H1 (cell line): ENCODE results near the gene ART5. TPM values are rescaled to one million over a fixed set of nuclear protein-coding genes. Genes with fewer than 3 reads are reported as not detected.

Experiments
- CTCF ChIA-PET: fragments of 300-600 bp; sonication (Branson Sonifier 250); formaldehyde crosslinking; loops from one replicate; lab custom pipeline; 2021; ENCODE audit not compliant: partially characterized antibody; lab: Charles Lee
- POLR2A ChIA-PET: fragments of 300-600 bp; sonication (Branson Sonifier 250); formaldehyde crosslinking; loops from one replicate; lab custom pipeline; 2021; ENCODE audit warnings: inconsistent platforms; ENCODE audit not compliant: partially characterized antibody; lab: Charles Lee
- DNase-seq, 2 experiments: peaks; one replicate each; pipeline versions ENCODE4 v3.0.0 to v3.0.0-alpha.2; 2010 to 2022; ENCODE audit warnings: low spot score in 2 of 2, low read depth in 1 of 2, mixed read lengths in 1 of 2
- FAIRE-seq: peaks from 2 replicates; lab custom pipeline; 2011; peaks lifted over from hg19 to GRCh38; lab: Jason Lieb, UNC
- H2AFZ ChIP-seq: 2 replicates; pipeline ENCODE4 v1.8.1; 2012; ENCODE audit warnings: low read length, inconsistent platforms
- H2AK5ac ChIP-seq: 2 replicates; pipeline ENCODE4 v1.6.1; 2013; ENCODE audit warnings: low read depth, low read length
- H2BK120ac ChIP-seq: replicated peaks from 2 replicates; pipeline ENCODE3; 2013; ENCODE audit warnings: low read depth, low read length, inconsistent platforms
- H2BK12ac ChIP-seq: 2 replicates; pipeline ENCODE4 v1.6.1; 2013; ENCODE audit warnings: low read depth, low read length
- H2BK15ac ChIP-seq: 2 replicates; pipeline ENCODE4 v1.6.1; 2013; ENCODE audit warnings: low read length
- H2BK20ac ChIP-seq: 2 replicates; pipeline ENCODE4 v1.6.1; 2013; ENCODE audit warnings: low read length
- H2BK5ac ChIP-seq: 2 replicates; pipeline ENCODE4 v1.6.1; 2013; ENCODE audit warnings: low read depth, low read length
- H3K14ac ChIP-seq: 2 replicates; pipeline ENCODE4 v1.6.1; 2013; ENCODE audit warnings: inconsistent platforms; ENCODE audit not compliant: insufficient read length
- H3K18ac ChIP-seq: 2 replicates; pipeline ENCODE4 v1.6.1; 2013; ENCODE audit warnings: low read length; ENCODE audit errors: extremely low read depth
- H3K23ac ChIP-seq: 2 replicates; pipeline ENCODE4 v1.6.1; 2013; ENCODE audit warnings: inconsistent platforms; ENCODE audit not compliant: insufficient read length
- H3K23me2 ChIP-seq: 2 replicates; pipeline ENCODE4 v1.6.1; 2013; ENCODE audit warnings: low read depth, low read length
- H3K27ac ChIP-seq: 2 replicates; pipeline ENCODE4 v1.6.1; 2011; ENCODE audit warnings: low read depth, low read length, inconsistent platforms
- H3K27me3 ChIP-seq, 4 experiments: replicated peaks in 1 of 4; 1 replicate in 1 of 4; 2 replicates in 3 of 4; pipeline versions ENCODE4 v1.6.1 to v1.8.1; 2011 to 2013; ENCODE audit warnings: low read length in 3 of 4, mild to moderate bottlenecking in 3 of 4, inconsistent platforms in 2 of 4, mixed read lengths in 2 of 4, moderate library complexity in 1 of 4; ENCODE audit not compliant: control insufficient read depth in 3 of 4, insufficient read depth in 3 of 4; ENCODE audit errors: extremely low read depth in 1 of 4
- H3K36me3 ChIP-seq, 4 experiments: 2 replicates each; pipeline versions ENCODE4 v1.6.1 to v1.8.1; 2011 to 2013; ENCODE audit warnings: mild to moderate bottlenecking in 4 of 4, low read length in 3 of 4, moderate library complexity in 2 of 4, control low read depth in 1 of 4, inconsistent platforms in 1 of 4; ENCODE audit not compliant: insufficient read depth in 4 of 4, control insufficient read depth in 2 of 4
- H3K4ac ChIP-seq: replicated peaks from 2 replicates; pipeline ENCODE3; 2013; ENCODE audit warnings: low read length, low read depth, mixed read lengths, inconsistent platforms; ENCODE audit not compliant: insufficient read length
- H3K4me1 ChIP-seq, 4 experiments: replicated peaks in 1 of 4; 1 replicate in 1 of 4; 2 replicates in 3 of 4; pipeline versions ENCODE4 v1.6.1 to v1.8.1; 2011 to 2013; ENCODE audit warnings: low read length in 3 of 4, inconsistent platforms in 2 of 4, mixed read lengths in 1 of 4; ENCODE audit not compliant: insufficient read depth in 4 of 4, control insufficient read depth in 3 of 4
- H3K4me2 ChIP-seq, 2 experiments: 2 replicates each; pipeline versions ENCODE4 v1.6.1 to v1.8.1; 2011 to 2013; ENCODE audit warnings: low read depth in 2 of 2, low read length in 2 of 2, control low read depth in 1 of 2, inconsistent platforms in 1 of 2, mild to moderate bottlenecking in 1 of 2; ENCODE audit not compliant: insufficient read depth in 1 of 2
- H3K4me3 ChIP-seq, 4 experiments: fragments of 200-600, 300-600 bp in 1 of 4; sonication (generic), shearing (Covaris generic), sonication (Bioruptor Twin) in 1 of 4; 2 replicates each; pipeline versions ENCODE4 v1.5.1 to v1.8.1; 2011 to 2016; ENCODE audit warnings: low read length in 4 of 4, low read depth in 3 of 4, control low read depth in 2 of 4, inconsistent platforms in 2 of 4, mild to moderate bottlenecking in 2 of 4, mixed read lengths in 1 of 4, moderate library complexity in 1 of 4; ENCODE audit not compliant: insufficient read depth in 2 of 4; ENCODE audit errors: extremely low read depth in 1 of 4
- H3K56ac ChIP-seq: replicated peaks from 2 replicates; pipeline ENCODE3; 2013; ENCODE audit warnings: low read depth, mild to moderate bottlenecking, mixed read lengths, low read length, inconsistent platforms; ENCODE audit not compliant: insufficient read length
- H3K79me1 ChIP-seq: 2 replicates; pipeline ENCODE4 v1.6.1; 2013; ENCODE audit warnings: low read depth, low read length, control low read depth
- H3K79me2 ChIP-seq, 2 experiments: 2 replicates each; pipeline versions ENCODE4 v1.6.1 to v1.8.1; 2012 to 2013; ENCODE audit warnings: low read length in 2 of 2, mild to moderate bottlenecking in 2 of 2, inconsistent platforms in 1 of 2; ENCODE audit not compliant: insufficient read depth in 2 of 2, control insufficient read depth in 1 of 2
- H3K9ac ChIP-seq, 4 experiments: replicated peaks in 1 of 4; 1 replicate in 1 of 4; 2 replicates in 3 of 4; pipeline versions ENCODE4 v1.6.1 to v1.8.1; 2011 to 2013; ENCODE audit warnings: low read depth in 3 of 4, low read length in 3 of 4, control low read depth in 2 of 4, mild to moderate bottlenecking in 2 of 4, moderate library complexity in 2 of 4, inconsistent platforms in 1 of 4; ENCODE audit errors: extremely low read depth in 1 of 4
- H3K9me3 ChIP-seq, 2 experiments: 2 replicates each; pipeline versions ENCODE4 v1.6.1 to v1.8.1; 2012 to 2013; ENCODE audit warnings: mild to moderate bottlenecking in 2 of 2, moderate library complexity in 2 of 2, control low read depth in 1 of 2, inconsistent platforms in 1 of 2, low read depth in 1 of 2, low read length in 1 of 2, mixed read lengths in 1 of 2; ENCODE audit not compliant: insufficient read depth in 2 of 2
- H4K20me1 ChIP-seq, 2 experiments: replicated peaks in 1 of 2; 2 replicates each; pipeline versions ENCODE3 to v1.8.1; 2011 to 2013; ENCODE audit warnings: inconsistent platforms in 2 of 2, low read length in 2 of 2, mild to moderate bottlenecking in 1 of 2; ENCODE audit not compliant: insufficient read depth in 2 of 2, control insufficient read depth in 1 of 2
- H4K5ac ChIP-seq: 2 replicates; pipeline ENCODE4 v1.6.1; 2013; ENCODE audit warnings: low read length, low read depth, mixed read lengths, inconsistent platforms; ENCODE audit not compliant: insufficient read length
- H4K8ac ChIP-seq: 2 replicates; pipeline ENCODE4 v1.8.0; 2013; ENCODE audit warnings: mild to moderate bottlenecking, moderate library complexity, low read length, inconsistent platforms; ENCODE audit not compliant: insufficient read depth; ENCODE audit errors: extremely low read depth
- H4K91ac ChIP-seq: replicated peaks from 2 replicates; pipeline ENCODE3; 2013; ENCODE audit warnings: low read length, mixed read lengths, inconsistent platforms; ENCODE audit not compliant: insufficient read length
- RBBP5 ChIP-seq: IDR thresholded peaks from 2 replicates; pipeline ENCODE4 v1.7.1; 2012; ENCODE audit warnings: low read depth, mild to moderate bottlenecking, inconsistent platforms, low read length, moderate library complexity, borderline replicate concordance
- WGBS, 2 experiments: shearing (Covaris generic) in 1 of 2; methylation state at CpG; one replicate each; pipeline versions ENCODE4 v1.1.6 to v1.1.7; 2013 to 2015; ENCODE audit warnings: low lambda C conversion rate in 2 of 2, mixed read lengths in 2 of 2, inconsistent platforms in 1 of 2, low coverage in 1 of 2, missing lambda C conversion rate in 1 of 2; ENCODE audit not compliant: insufficient replicate concordance in 2 of 2, insufficient coverage in 1 of 2, insufficient read length in 1 of 2; ENCODE audit errors: extremely low coverage in 1 of 2, missing lambda C conversion rate in 1 of 2; 5-methylcytosine and 5-hydroxymethylcytosine counted together
- polyA plus RNA-seq, 7 experiments: library from polyadenylated mRNA; depleted of rRNA in 3 of 7; stranded (reverse) in 5 of 7; unstranded in 2 of 7; fragments of >200 nt in 5 of 7; fragments of 200-250 nt in 2 of 7; gene quantifications; 1 replicate in 5 of 7; 2 replicates in 1 of 7; 4 replicates in 1 of 7; pipeline versions ENCODE4 v1.2.1 to v1.2.3, GENCODE V29; 2011 to 2013; ENCODE audit warnings: missing spikeins in 2 of 7, mixed read lengths in 2 of 7
- total RNA-seq: library from RNA; stranded (reverse); fragmentation: NEBNext Ultra II Directional; extraction: Animal tissue kit (Norgen Biotek cat#: 25700); gene quantifications from 2 replicates; pipeline ENCODE4 v1.2.1, GENCODE V29; 2021

ART5 gene
- total and polyA plus RNA-seq, 2 of the 8 experiments (the other 6 are each of a cell fraction or from before 2014, with no cell fraction given) = 6.0 to 7.5 TPM

DNA sequence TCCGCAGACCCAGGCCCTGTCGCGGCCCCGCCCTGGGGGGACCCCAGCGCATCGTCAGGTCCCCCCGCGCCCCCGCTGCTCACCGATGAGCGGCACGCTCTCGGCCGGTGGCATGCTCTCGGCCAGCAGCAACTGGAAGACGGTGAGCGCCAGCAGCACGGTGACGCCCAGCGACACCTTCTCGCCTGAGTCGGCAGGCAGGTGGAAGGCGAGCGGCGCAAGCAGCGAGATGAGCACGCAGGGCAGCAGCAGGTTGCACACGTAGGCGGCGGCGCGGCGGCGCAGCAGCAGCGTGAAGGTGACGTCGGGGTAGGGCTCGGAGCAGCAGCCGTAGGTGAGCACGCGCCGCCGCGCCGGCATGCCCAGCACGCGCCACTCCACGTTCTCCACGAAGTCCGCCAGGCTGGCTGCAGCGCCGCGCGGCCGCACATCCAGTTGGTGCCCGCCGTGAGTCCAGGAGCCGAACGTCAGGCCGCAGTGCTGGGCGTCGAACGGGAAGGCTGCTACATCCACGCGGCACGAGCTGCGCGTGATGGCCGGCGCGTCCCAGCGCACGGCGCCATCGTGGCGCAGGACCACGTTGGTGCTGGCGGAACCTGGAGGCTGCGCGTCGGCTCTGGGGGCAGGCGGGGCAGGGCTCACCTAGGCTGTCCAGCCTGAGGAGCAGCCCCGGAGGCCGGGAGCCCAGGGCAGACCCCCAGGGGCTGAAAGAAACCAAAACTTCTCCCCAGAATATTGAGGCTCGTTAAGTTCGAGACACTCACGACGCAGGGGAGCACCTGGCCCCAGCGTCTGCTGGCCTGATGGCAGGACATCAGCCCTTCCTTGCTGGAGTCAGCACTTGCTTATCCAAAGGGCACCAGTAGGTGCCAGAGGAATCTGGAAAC is 25.6 kb upstream of the ART5 start:
- H2BK5ac ChIP-seq = no peak overlapping the region
- no peak for FAIRE-seq
- H3K4ac ChIP-seq = no peak overlapping the region
- no peak for DNase-seq
- no peak overlapping the region for H3K4me2 ChIP-seq
- CTCF ChIA-PET = interaction anchor here (1.1 kb wide), 1 partner anchor 141 kb away, joined by 3 read pairs; the partner anchor contains the start of gene PGAP2
- H3K18ac ChIP-seq = no peak overlapping the region
- no peak overlapping the region for H2BK120ac ChIP-seq
- H3K36me3 ChIP-seq = peaks cover 2 to 10% (median 3%) of the 10 kb centered on the region in 4 experiments; a peak in 3 of 8 replicates
- TF ChIP-seq RBBP5 = no peak
- no peak overlapping the region for H4K5ac ChIP-seq
- H2BK12ac ChIP-seq = no peak overlapping the region
- no peak overlapping the region for H3K4me3 ChIP-seq
- H3K56ac ChIP-seq = no peak overlapping the region
- H3K27ac ChIP-seq = no peak overlapping the region
- POLR2A ChIA-PET = interaction anchor here (0.6 kb wide), 1 partner anchor 10 kb away, joined by 3 read pairs; no protein-coding TSS in a partner anchor
- H3K79me1 ChIP-seq = no peaks in the 10 kb centered on the region
- peaks cover 0 to 2% of the 10 kb centered on the region in 2 experiments for H4K20me1 ChIP-seq
- no peak overlapping the region for H2BK20ac ChIP-seq
- H3K9ac ChIP-seq = no peak overlapping the region
- H2AFZ ChIP-seq = no peak overlapping the region
- no peak overlapping the region for H3K14ac ChIP-seq
- H4K8ac ChIP-seq = no peak overlapping the region
- no peaks in the 10 kb centered on the region for H3K23me2 ChIP-seq
- no peak overlapping the region for H4K91ac ChIP-seq
- no peak overlapping the region for H2BK15ac ChIP-seq
- no peaks in the 10 kb centered on the region for H3K79me2 ChIP-seq
- H3K9me3 ChIP-seq = no peaks in the 10 kb centered on the region
- H2AK5ac ChIP-seq = no peak overlapping the region
- H3K23ac ChIP-seq = no peak overlapping the region
- no peaks in the 10 kb centered on the region for H3K4me1 ChIP-seq
- 95% methylated on average over 53 of the region's 89 CpGs; no CpG with 5 or more reads in 1 of the 2 experiments for WGBS, 2 experiments
- no peaks in the 10 kb centered on the region for H3K27me3 ChIP-seq
